SK-N-SH (cell line): Measurements from ENCODE around the gene GRM5. TPM values are rescaled to one million over a fixed set of nuclear protein-coding genes. Genes with fewer than 3 reads are reported as not detected.

ENCODE experiments used
- CTCF ChIA-PET: fragments of 300-600, 350-600 bp; formaldehyde crosslinking; extraction: SDS; loops from one replicate; lab custom pipeline; 2021; lab: Yijun Ruan, JAX
- POLR2A ChIA-PET: fragments of 350-600 bp; sonication (Branson Sonifier 250); formaldehyde crosslinking; extraction: SDS; loops from one replicate; lab custom pipeline; 2020; ENCODE audit warnings: antibody characterized with exemption, inconsistent platforms; lab: Yijun Ruan, JAX
- DNase-seq: peaks from one replicate; pipeline ENCODE4 v3.0.0; 2012
- H2AFZ ChIP-seq: fragments of 200-600 bp; sonication (generic); 2 replicates; pipeline ENCODE4 v1.8.1; 2016; ENCODE audit warnings: antibody characterized with exemption, mild to moderate bottlenecking, low read depth
- H3F3A ChIP-seq: fragments of 200-600 bp; sonication (generic); replicated peaks from 2 replicates; pipeline ENCODE3; 2016; ENCODE audit warnings: antibody characterized with exemption, mild to moderate bottlenecking; ENCODE audit not compliant: insufficient read depth
- H3K27ac ChIP-seq, 2 experiments: fragments of 200-500 bp in 1 of 2; fragments of 200-600 bp in 1 of 2; sonication (Bioruptor generic) in 1 of 2; sonication (generic), shearing (Covaris generic) in 1 of 2; 2 replicates each; pipeline versions ENCODE4 v1.5.1 to v1.6.1; 2014 to 2016; ENCODE audit warnings: low read depth in 2 of 2, inconsistent platforms in 1 of 2, low read length in 1 of 2, mild to moderate bottlenecking in 1 of 2, mixed read lengths in 1 of 2
- H3K27me3 ChIP-seq: fragments of 200-600 bp; sonication (generic), shearing (Covaris generic); 2 replicates; pipeline ENCODE4 v1.6.1; 2016; ENCODE audit warnings: mixed run types; ENCODE audit not compliant: insufficient read depth
- H3K36me3 ChIP-seq, 2 experiments: fragments of 200-500 bp in 1 of 2; fragments of 200-600 bp in 1 of 2; sonication (Bioruptor generic) in 1 of 2; sonication (generic) in 1 of 2; replicated peaks in 1 of 2; 2 replicates each; pipeline versions ENCODE3 to v1.5.1; 2014 to 2016; ENCODE audit warnings: low read length in 1 of 2, mild to moderate bottlenecking in 1 of 2; ENCODE audit not compliant: insufficient read depth in 2 of 2, control insufficient read depth in 1 of 2
- H3K4me1 ChIP-seq, 2 experiments: fragments of 200-500 bp in 1 of 2; fragments of 200-600 bp in 1 of 2; sonication (Bioruptor generic) in 1 of 2; sonication (generic), shearing (Covaris generic) in 1 of 2; 2 replicates each; pipeline versions ENCODE4 v1.5.1 to v1.6.1; 2014 to 2016; ENCODE audit warnings: low read depth in 1 of 2, low read length in 1 of 2, mixed run types in 1 of 2; ENCODE audit not compliant: insufficient read depth in 2 of 2, control insufficient read depth in 1 of 2
- H3K4me2 ChIP-seq: fragments of 200-600 bp; sonication (generic), shearing (Covaris generic); 2 replicates; pipeline ENCODE4 v1.6.1; 2017; ENCODE audit warnings: mixed run types
- H3K4me3 ChIP-seq, 2 experiments: fragments of 200-500 bp in 1 of 2; fragments of 200-600 bp in 1 of 2; sonication (Bioruptor generic) in 1 of 2; sonication (generic), shearing (Covaris generic) in 1 of 2; 2 replicates each; pipeline versions ENCODE4 v1.5.1 to v1.8.1; 2014 to 2016; ENCODE audit warnings: low read depth in 2 of 2, inconsistent platforms in 1 of 2, low read length in 1 of 2, mild to moderate bottlenecking in 1 of 2, mixed read lengths in 1 of 2, moderate library complexity in 1 of 2
- H3K79me2 ChIP-seq: fragments of 200-600 bp; sonication (generic); 2 replicates; pipeline ENCODE4 v1.8.1; 2017; ENCODE audit warnings: mild to moderate bottlenecking; ENCODE audit not compliant: insufficient read depth
- H3K9ac ChIP-seq: fragments of 200-600 bp; sonication (generic); 2 replicates; pipeline ENCODE4 v1.6.1; 2017; ENCODE audit warnings: mixed run types
- H3K9me2 ChIP-seq: fragments of 200-600 bp; sonication (generic); 2 replicates; pipeline ENCODE4 v1.6.1; 2017; ENCODE audit warnings: mixed run types
- H3K9me3 ChIP-seq: fragments of 200-600 bp; sonication (generic); 2 replicates; pipeline ENCODE4 v1.6.1; 2017; ENCODE audit warnings: mixed run types, mild to moderate bottlenecking, moderate library complexity
- H4K20me1 ChIP-seq: fragments of 200-600 bp; sonication (generic); 2 replicates; pipeline ENCODE4 v1.6.1; 2017; ENCODE audit warnings: mild to moderate bottlenecking, mixed run types; ENCODE audit not compliant: insufficient read depth
- CHD2 ChIP-seq: fragments of 150-350 bp; IDR thresholded peaks from 2 replicates; pipeline ENCODE4 v1.6.1; 2018; ENCODE audit warnings: low read length; ENCODE audit not compliant: partially characterized antibody
- EZH2phosphoT487 ChIP-seq: fragments of 200-600 bp; sonication (generic); IDR thresholded peaks from 2 replicates; pipeline ENCODE4 v1.6.1; 2017; ENCODE audit warnings: low read depth, mixed run types, mild to moderate bottlenecking, antibody characterized with exemption, moderate library complexity, borderline replicate concordance
- FOSL2 ChIP-seq: IDR thresholded peaks from 2 replicates; pipeline ENCODE4 v1.4.0; 2012; ENCODE audit warnings: low read depth, mild to moderate bottlenecking, moderate library complexity, borderline replicate concordance
- FOXJ3 ChIP-seq: sonication (generic); formaldehyde crosslinking; IDR thresholded peaks from 2 replicates; pipeline ENCODE4 v1.5.1; 2020; ENCODE audit warnings: mild to moderate bottlenecking, missing genetic modification reagents
- FOXM1 ChIP-seq: IDR thresholded peaks from 2 replicates; pipeline ENCODE4 v1.4.0; 2012; ENCODE audit warnings: low read depth, mild to moderate bottlenecking
- GATA2 ChIP-seq: sonication (generic); formaldehyde crosslinking; IDR thresholded peaks from 2 replicates; pipeline ENCODE4 v1.5.0; 2020; ENCODE audit warnings: mild to moderate bottlenecking, missing genetic modification reagents
- IRF3 ChIP-seq: fragments of 150-350 bp; IDR thresholded peaks from 2 replicates; pipeline ENCODE4 v1.6.1; 2016; ENCODE audit warnings: mild to moderate bottlenecking, low read depth, low read length
- JUND ChIP-seq: IDR thresholded peaks from 2 replicates; pipeline ENCODE4 v1.4.0; 2012
- NFIC ChIP-seq: IDR thresholded peaks from 2 replicates; pipeline ENCODE4 v1.4.0; 2012; ENCODE audit warnings: borderline replicate concordance
- NRF1 ChIP-seq: IDR thresholded peaks from 2 replicates; pipeline ENCODE4 v1.6.1; 2012; ENCODE audit warnings: low read depth, mild to moderate bottlenecking, low read length
- PBX3 ChIP-seq: IDR thresholded peaks from 2 replicates; pipeline ENCODE4; 2012
- RAD21 ChIP-seq: IDR thresholded peaks from 2 replicates; pipeline ENCODE4 v1.6.1; 2012; ENCODE audit warnings: mild to moderate bottlenecking, low read length
- REST ChIP-seq: IDR thresholded peaks from 2 replicates; pipeline ENCODE4 v1.6.1; 2012; ENCODE audit warnings: mild to moderate bottlenecking, low read depth, low read length, moderate library complexity
- RFX5 ChIP-seq: IDR thresholded peaks from 2 replicates; pipeline ENCODE4 v1.6.1; 2012; ENCODE audit warnings: mild to moderate bottlenecking, improper control_type of control experiment, low read length
- RXRA ChIP-seq: IDR thresholded peaks from 2 replicates; pipeline ENCODE4 v1.4.0; 2012; ENCODE audit warnings: low read depth, mild to moderate bottlenecking, borderline replicate concordance
- TAF1 ChIP-seq: IDR thresholded peaks from 2 replicates; pipeline ENCODE4 v1.6.1; 2012; ENCODE audit warnings: low read depth, mild to moderate bottlenecking, low read length, moderate library complexity, borderline replicate concordance
- ZBTB33 ChIP-seq: IDR thresholded peaks from 2 replicates; pipeline ENCODE4 v1.4.0; 2012; ENCODE audit warnings: low read depth, borderline replicate concordance
- WGBS: methylation state at CpG from one replicate; pipeline ENCODE4 v1.1.6; 2017; ENCODE audit warnings: low lambda C conversion rate; 5-methylcytosine and 5-hydroxymethylcytosine counted together
- polyA plus RNA-seq, 3 experiments: library from polyadenylated mRNA; depleted of rRNA; stranded (reverse); fragments of >200 nt; gene quantifications; 2 replicates each; pipeline ENCODE4 v1.2.3, GENCODE V29; 2012

GRM5 gene
- polyA plus RNA-seq, 1 of the 3 experiments (the other 2 are of a cell fraction), result not detected

- Histone ChIP-seq H3K27me3 (no peaks in the 10 kb centered on the region), H4K20me1 (no peaks in the 10 kb centered on the region), H3K9me2 (no peaks in the 10 kb centered on the region), H3F3A (no peaks in the 10 kb centered on the region), H3K4me1 (no peaks in the 10 kb centered on the region), H3K27ac (no peak overlapping the region), H3K9me3 (no peaks in the 10 kb centered on the region), H3K4me2 (no peak overlapping the region), H2AFZ (no peak overlapping the region), H3K4me3 (no peak overlapping the region), H3K36me3 (no peaks in the 10 kb centered on the region), H3K9ac (no peak overlapping the region), H3K79me2 (no peaks in the 10 kb centered on the region)
- TF ChIP-seq PBX3 (no peak), FOXM1 (no peak), CHD2 (no peak), NRF1 (no peak), RXRA (no peak), GATA2 (no peak), IRF3 (no peak), EZH2phosphoT487 (no peak), REST (no peak), NFIC (no peak), FOXJ3 (CRISPR knock-in tag) (no peak), ZBTB33 (no peak), RFX5 (no peak), TAF1 (no peak), FOSL2 (no peak), JUND (no peak), RAD21 (no peak)
- DNase-seq, result no peak
- WGBS, result 7% methylated on average over 2 of the region's 2 CpGs
- POLR2A ChIA-PET, result no interaction called here
- CTCF ChIA-PET, result interaction anchor here (0.9 to 1.0 kb wide), 2 partner anchors 9 to 25 kb away, joined by 3 to 4 read pairs; no protein-coding TSS in a partner anchor
Measured at GRCh38 chr11:88597387-88597786, 468.4 kb downstream of the GRM5 start.
